Lung (tissue), 12 donors: ENCODE results near the gene BDKRB2. TPM values are rescaled to one million over a fixed set of nuclear protein-coding genes. Genes with fewer than 3 reads are reported as not detected.

ENCODE experiments used
- ATAC-seq: fragments of 200-7000 bp; cut with Tn5 transposase; one replicate; pipeline ENCODE4 v1.9.1; 2020; ENCODE audit warnings: moderate number of reproducible peaks; ENCODE audit not compliant: insufficient read depth, low FRiP score
- DNase-seq, 3 donors: peaks; one replicate each; pipeline ENCODE4 v3.0.0-alpha.2; 2013 to 2017
- H3K27ac ChIP-seq, 2 donors: one replicate each; pipeline ENCODE4 v1.5.1; 2013; ENCODE audit warnings: mild to moderate bottlenecking in 2 of 2, moderate library complexity in 2 of 2, control low read depth in 1 of 2, inconsistent platforms in 1 of 2, low read depth in 1 of 2, low read length in 1 of 2
- H3K27me3 ChIP-seq, 3 donors: one replicate each; pipeline ENCODE4 v1.5.1; 2013; ENCODE audit warnings: low read length in 2 of 3; ENCODE audit not compliant: control insufficient read depth in 3 of 3, insufficient read depth in 3 of 3
- H3K36me3 ChIP-seq, 4 donors: one replicate each; pipeline ENCODE4 v1.5.1; 2013; ENCODE audit warnings: low read length in 4 of 4, mild to moderate bottlenecking in 1 of 4, moderate library complexity in 1 of 4; ENCODE audit not compliant: control insufficient read depth in 4 of 4, insufficient read depth in 4 of 4
- H3K4me1 ChIP-seq, 5 donors: one replicate each; pipeline ENCODE4 v1.5.1; 2013; ENCODE audit warnings: low read length in 5 of 5, mild to moderate bottlenecking in 2 of 5, moderate library complexity in 1 of 5; ENCODE audit not compliant: control insufficient read depth in 5 of 5, insufficient read depth in 5 of 5
- H3K4me3 ChIP-seq: one replicate; pipeline ENCODE4 v1.5.1; 2013; ENCODE audit warnings: mild to moderate bottlenecking, control low read depth, moderate library complexity
- H3K9ac ChIP-seq, 2 donors: one replicate each; pipeline ENCODE4 v1.5.1; 2013; ENCODE audit warnings: low read length in 2 of 2, control low read depth in 1 of 2; ENCODE audit not compliant: insufficient read depth in 1 of 2
- H3K9me3 ChIP-seq, 4 donors: one replicate each; pipeline ENCODE4 v1.5.1; 2013; ENCODE audit warnings: low read length in 3 of 4, mild to moderate bottlenecking in 1 of 4, moderate library complexity in 1 of 4; ENCODE audit not compliant: control insufficient read depth in 4 of 4, insufficient read depth in 3 of 4
- CTCF ChIP-seq: IDR thresholded peaks from 2 replicates; pipeline ENCODE4 v1.5.1; 2012; ENCODE audit warnings: mild to moderate bottlenecking; ENCODE audit errors: control extremely low read depth, extremely low read depth
- WGBS, 2 donors: extraction: QIAGEN DNeasy Blood & Tissue Kit; methylation state at CpG; one replicate each; pipeline ENCODE4 v1.1.7; 2013; 5-methylcytosine and 5-hydroxymethylcytosine counted together
- polyA plus RNA-seq, 2 donors: library from polyadenylated mRNA; stranded (reverse); fragments of 200-250 nt; gene quantifications; one replicate each; pipeline ENCODE4 v1.2.1, GENCODE V29; 2013
- total RNA-seq, 2 donors: library from RNA; depleted of rRNA in 1 of 2; stranded (reverse); fragments of >200 nt in 1 of 2; gene quantifications; one replicate each; pipeline ENCODE4 v1.2.1, GENCODE V29; 2014 to 2021
- donor health status: control.
- donor health status: control.
- donor health status: Bipolar disorder and iron deficiency.
- donor health status: healthy.
- donor health status: DM: yes; HTN: yes; CAD: no.

The BDKRB2 gene
- total and polyA plus RNA-seq, 4 donors = 0.77 to 5.8 (median 2.4) TPM

- no peak overlapping the region for H3K4me3 ChIP-seq
- no peak overlapping the region for H3K27ac ChIP-seq
- 81% methylated on average over 7 of the region's 7 CpGs for WGBS, 2 donors
- no peaks in the 10 kb centered on the region for H3K4me1 ChIP-seq
- H3K9ac ChIP-seq = no peak overlapping the region
- no peaks in the 10 kb centered on the region for H3K9me3 ChIP-seq
- H3K27me3 ChIP-seq = no peaks in the 10 kb centered on the region
- no peak for TF ChIP-seq CTCF
- ATAC-seq = no peak
- no peak for DNase-seq
- H3K36me3 ChIP-seq = no peaks in the 10 kb centered on the region
These were observed 45.9 kb upstream of the BDKRB2 start for GRCh38 chr14:96158735-96159134.

DNA sequence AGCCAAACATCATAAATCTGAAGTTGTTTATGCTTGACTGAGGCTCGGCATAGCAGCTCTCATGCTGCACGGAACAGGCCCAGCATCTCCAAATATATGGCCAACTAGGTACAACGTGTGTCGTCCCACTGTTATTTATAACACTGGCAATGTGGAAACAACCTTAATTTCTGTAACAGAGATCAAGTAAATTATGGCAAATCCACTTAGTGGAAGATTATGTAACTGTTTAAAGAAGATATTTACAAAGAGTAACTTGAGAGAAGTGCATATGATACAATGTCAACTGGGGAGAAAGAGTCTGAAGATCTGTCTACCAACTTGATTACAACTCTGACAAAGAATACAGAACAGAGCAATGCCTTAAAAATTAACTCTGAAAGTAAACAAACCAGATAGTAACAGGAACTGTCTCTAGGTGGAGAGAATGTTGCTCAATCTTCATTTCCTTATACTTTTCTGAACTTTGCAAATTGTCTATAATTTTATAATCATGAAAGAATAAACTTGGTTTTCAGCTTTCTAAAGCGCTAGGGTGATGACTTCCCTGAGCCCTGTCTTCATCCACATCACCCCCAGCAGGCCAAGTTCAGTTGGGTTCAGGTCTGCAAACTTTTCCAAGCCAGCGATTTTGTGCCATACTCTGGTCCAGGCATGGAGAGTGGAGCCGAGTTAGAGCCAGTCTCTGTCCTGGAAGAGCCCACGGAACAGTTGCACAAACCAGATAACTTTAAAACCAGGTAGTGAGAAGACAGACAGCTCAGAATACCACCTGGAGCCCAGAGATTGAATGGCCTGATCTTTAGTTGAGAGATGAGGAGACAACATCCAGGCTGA is 44.3 kb upstream of the BDKRB2 start:
- DNase-seq = no peak
- H3K27ac ChIP-seq = no peak overlapping the region
- WGBS, 2 donors = 75 to 83% methylated on average over 8 of the region's 8 CpGs

DNA sequence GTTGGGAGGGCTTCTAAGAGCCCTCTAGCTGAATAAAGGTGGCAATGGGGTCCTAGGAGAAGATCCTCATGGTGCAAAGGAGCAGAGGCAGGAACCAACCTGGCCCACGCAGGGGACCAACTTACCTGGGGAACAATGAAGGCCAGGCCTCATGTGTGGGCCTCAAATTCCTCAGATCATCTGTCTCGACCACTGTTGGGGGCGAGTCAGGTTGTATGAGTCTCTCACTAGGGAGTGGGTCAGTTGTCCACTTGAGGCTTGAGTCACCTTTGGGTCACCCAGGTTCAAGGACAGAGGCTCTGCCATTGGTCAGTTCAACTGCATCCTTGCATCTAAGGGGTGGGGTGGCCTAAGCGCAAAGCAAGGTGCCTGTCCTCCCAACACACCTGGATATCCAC is 43.7 kb upstream of the BDKRB2 start:
- WGBS, 2 donors = 91 to 96% methylated on average over 4 of the region's 4 CpGs
- Histone ChIP-seq H3K4me3 (no peak overlapping the region), H3K4me1 (peaks cover 0 to 2% (median 0%) of the 10 kb centered on the region in 5 donors), H3K9ac (no peak overlapping the region), H3K27ac (no peak overlapping the region), H3K9me3 (no peaks in the 10 kb centered on the region), H3K27me3 (no peaks in the 10 kb centered on the region), H3K36me3 (no peaks in the 10 kb centered on the region)
- no peak for TF ChIP-seq CTCF
- ATAC-seq (no peak), DNase-seq (no peak)

More for the DNA sequence above, 44.3 kb upstream of the BDKRB2 start:
- Histone ChIP-seq H3K4me1 (no peaks in the 10 kb centered on the region), H3K27me3 (no peaks in the 10 kb centered on the region), H3K9ac (no peak overlapping the region), H3K4me3 (no peak overlapping the region), H3K36me3 (no peaks in the 10 kb centered on the region), H3K9me3 (no peaks in the 10 kb centered on the region)
- ATAC-seq = no peak
- no peak for TF ChIP-seq CTCF
